Measurements from ENCODE around the gene CREB3L2. TPM values are rescaled to one million over a fixed set of nuclear protein-coding genes. Genes with fewer than 3 reads are reported as not detected.
"Not testable (repeated sequence)": the region's sequence is repeated elsewhere in the genome, so short reads cannot be mapped to it uniquely, and the experiment has no call there.

The CREB3L2 gene
- total RNA-seq, 4 donors from 2014 or later = 10.9 to 24.5 (median 14.1) TPM

DNA sequence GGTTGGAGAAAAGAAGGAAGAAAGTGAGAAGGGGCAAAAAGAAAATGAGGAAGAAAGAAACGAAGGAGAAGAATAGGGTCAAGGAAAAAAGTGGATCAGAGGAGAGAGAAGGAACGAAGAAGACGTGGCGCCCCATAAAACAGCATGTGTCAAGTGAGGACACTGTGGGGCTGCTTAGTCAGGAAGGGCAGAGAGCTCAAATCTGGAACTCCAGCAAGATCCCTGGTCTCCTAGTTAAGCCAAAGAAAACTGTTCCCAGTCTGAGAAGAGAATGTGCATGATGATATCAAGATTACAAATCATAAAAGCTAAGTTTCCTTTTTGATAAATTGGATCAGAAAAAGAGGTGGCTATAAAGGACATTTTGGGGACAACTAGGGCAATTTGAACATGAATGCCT is 33.0 kb downstream of the CREB3L2 start:
- DNase-seq (ENCODE audit: low spot score in 2 of 2) = no peak
- H3K4me3 ChIP-seq = no peak overlapping the region
- H3K4me1 ChIP-seq = peaks cover 32% of the 10 kb centered on the region
- no peak overlapping the region for H3K27ac ChIP-seq
- no peaks in the 10 kb centered on the region for H3K27me3 ChIP-seq
- H3K9me3 ChIP-seq = no peaks in the 10 kb centered on the region
- no peaks in the 10 kb centered on the region for H3K36me3 ChIP-seq
- WGBS = 71% methylated on average over 4 of the region's 4 CpGs
- no peak for TF ChIP-seq EP300 (IDR thresholded peaks at IDR 0.05)
- TF ChIP-seq POLR2AphosphoS5 (IDR thresholded peaks at IDR 0.05) = no peak
- no peak for TF ChIP-seq POLR2A (IDR thresholded peaks at IDR 0.05)
- TF ChIP-seq, protein P1, sequence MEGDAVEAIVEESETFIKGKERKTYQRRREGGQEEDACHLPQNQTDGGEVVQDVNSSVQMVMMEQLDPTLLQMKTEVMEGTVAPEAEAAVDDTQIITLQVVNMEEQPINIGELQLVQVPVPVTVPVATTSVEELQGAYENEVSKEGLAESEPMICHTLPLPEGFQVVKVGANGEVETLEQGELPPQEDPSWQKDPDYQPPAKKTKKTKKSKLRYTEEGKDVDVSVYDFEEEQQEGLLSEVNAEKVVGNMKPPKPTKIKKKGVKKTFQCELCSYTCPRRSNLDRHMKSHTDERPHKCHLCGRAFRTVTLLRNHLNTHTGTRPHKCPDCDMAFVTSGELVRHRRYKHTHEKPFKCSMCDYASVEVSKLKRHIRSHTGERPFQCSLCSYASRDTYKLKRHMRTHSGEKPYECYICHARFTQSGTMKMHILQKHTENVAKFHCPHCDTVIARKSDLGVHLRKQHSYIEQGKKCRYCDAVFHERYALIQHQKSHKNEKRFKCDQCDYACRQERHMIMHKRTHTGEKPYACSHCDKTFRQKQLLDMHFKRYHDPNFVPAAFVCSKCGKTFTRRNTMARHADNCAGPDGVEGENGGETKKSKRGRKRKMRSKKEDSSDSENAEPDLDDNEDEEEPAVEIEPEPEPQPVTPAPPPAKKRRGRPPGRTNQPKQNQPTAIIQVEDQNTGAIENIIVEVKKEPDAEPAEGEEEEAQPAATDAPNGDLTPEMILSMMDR (IDR thresholded peaks at IDR 0.05) = no peak

DNA sequence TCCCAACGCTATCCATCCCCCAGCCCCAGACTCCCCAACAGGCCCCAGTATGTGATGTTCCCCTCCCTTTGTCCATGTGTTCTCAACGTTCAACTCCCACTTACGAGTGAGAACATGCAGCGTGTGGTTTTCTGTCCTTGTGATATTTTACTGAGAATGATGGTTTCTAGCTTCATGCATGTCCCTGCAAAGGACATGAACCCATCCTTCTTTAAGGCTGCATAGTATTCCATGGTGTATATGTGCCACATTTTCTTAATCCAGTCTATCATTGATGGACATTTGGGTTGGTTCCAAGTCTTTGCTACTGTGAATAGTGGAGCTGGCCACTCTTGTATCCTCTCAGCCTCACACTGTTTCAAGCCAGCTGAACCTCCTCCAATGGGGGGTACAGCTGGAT is 33.5 kb downstream of the CREB3L2 start:
- H3K4me3 ChIP-seq; DNase-seq (ENCODE audit: low spot score in 2 of 2); H3K36me3 ChIP-seq; H3K9me3 ChIP-seq; H3K27ac ChIP-seq; H3K27me3 ChIP-seq: not testable (repeated sequence)
- WGBS = 93% methylated on average over 4 of the region's 4 CpGs
- peaks cover 33% of the 10 kb centered on the region for H3K4me1 ChIP-seq

DNA sequence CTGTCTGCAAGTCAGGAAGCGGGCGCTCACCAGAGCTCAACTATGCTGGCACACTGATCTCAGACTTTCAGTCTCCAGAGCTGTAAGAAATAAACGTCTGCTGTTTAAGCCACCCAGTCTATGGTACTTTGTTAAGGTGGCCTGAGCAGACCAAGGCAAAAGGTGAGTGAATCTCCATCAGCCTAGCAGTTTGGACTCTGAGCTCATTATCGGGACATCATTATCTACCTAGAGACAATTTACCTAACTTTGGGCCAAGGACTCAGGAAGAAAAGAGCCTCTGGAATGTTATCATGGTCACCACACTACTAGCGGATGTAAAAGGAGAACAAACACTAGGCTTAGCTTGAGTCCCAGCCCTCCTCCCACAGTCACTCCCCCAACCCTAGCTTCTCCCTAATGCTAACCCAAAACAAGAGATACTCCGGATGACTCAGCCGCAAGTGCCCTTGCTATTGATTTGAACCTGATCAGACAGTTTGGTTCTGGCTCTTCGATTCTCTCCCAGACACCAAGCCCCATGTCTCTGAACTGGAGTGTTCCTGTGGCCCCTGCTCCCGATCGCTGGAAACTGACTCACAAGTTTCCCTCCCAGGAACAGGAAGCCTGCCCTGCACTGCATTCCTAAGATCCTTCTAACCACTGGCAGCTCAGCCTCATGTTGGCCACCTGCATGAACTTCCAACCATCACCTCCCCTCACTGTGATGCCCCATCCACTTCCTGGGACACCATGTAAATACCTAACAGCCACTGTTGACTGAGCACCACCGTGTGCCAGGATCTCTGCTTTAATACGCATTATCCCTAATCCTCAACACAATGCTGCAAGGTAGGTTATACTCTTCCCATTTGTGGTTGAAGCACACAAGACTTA is 34.5 kb downstream of the CREB3L2 start:
- H3K9me3 ChIP-seq = no peaks in the 10 kb centered on the region
- peaks cover 39% of the 10 kb centered on the region for H3K4me1 ChIP-seq
- no peak overlapping the region for H3K27ac ChIP-seq
- DNase-seq (ENCODE audit: low spot score in 2 of 2) = no peak
- no peaks in the 10 kb centered on the region for H3K27me3 ChIP-seq
- no peak overlapping the region for H3K4me3 ChIP-seq
- no peak for TF ChIP-seq POLR2AphosphoS5 (IDR thresholded peaks at IDR 0.05)
- H3K36me3 ChIP-seq = no peaks in the 10 kb centered on the region
- 83% methylated on average over 12 of the region's 12 CpGs for WGBS

DNA sequence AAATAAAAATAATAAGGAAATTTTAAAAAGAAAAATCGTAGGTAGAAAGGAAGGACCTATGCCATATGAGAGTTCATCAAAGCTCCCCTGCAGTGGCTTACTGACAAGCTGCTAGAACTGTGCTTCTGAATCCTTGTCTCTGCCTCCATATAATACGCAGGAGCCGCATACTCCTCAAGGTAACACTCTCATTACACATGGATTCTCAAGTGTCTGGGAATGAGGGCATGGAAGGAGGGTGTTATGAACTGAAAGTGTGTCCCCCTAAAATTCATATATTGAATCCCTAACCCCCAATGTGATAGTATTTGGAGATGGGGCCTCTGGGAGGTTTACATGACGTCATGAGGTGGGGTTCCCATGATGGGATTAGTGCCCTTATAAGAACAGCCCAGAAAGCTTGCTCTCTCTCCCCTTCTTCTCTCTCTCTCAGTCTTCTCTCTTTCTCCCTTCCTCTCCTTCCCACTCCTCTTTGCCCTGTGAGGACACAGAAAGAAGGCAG is 35.2 kb downstream of the CREB3L2 start:
- Histone ChIP-seq H3K36me3 (no peaks in the 10 kb centered on the region), H3K9me3 (no peaks in the 10 kb centered on the region), H3K27me3 (no peaks in the 10 kb centered on the region), H3K27ac (no peak overlapping the region), H3K4me1 (peaks cover 40% of the 10 kb centered on the region), H3K4me3 (no peak overlapping the region)
- DNase-seq (ENCODE audit: low spot score in 2 of 2) = no peak
- WGBS = 68% methylated on average over 4 of the region's 4 CpGs
- TF ChIP-seq POLR2AphosphoS5 (IDR thresholded peaks at IDR 0.05) (no peak), EP300 (IDR thresholded peaks at IDR 0.05) (no peak), POLR2A (IDR thresholded peaks at IDR 0.05) (no peak)
- TF ChIP-seq, protein P1 (IDR thresholded peaks at IDR 0.05) = no peak

DNA sequence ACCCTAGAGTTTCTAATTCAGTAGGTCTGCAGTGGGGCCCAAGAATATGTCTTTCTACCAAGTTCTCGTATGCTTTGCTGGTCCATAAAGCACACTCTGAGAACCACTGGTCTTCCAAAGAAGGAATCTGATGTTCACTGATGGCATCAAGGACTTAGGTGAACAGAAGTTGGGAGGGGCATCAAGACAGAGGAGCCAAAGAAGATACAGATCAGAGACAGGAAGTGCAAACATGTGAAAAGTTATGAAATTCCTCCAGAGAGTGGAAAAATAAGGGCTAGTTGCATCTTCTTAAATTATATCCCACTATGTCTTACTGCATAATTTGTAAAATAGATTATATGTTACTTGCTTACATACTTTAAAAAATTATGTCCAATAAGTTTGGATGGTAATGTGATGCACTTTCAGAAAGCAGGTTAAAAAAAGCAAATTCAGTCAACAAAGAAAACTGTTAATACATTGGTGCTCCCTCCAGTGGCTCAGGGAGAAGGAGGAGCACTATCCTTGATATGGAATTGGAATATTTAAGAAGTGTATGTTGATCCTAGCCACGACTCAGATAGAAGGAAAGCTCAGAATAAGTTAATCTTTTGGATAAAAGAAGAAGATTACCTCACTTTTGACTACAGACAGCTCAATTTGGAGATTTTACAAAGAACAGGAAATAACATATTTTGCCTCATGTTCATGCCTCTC is 35.8 kb downstream of the CREB3L2 start:
- H3K36me3 ChIP-seq = no peaks in the 10 kb centered on the region
- WGBS = 62% methylated on average over 2 of the region's 2 CpGs
- no peak overlapping the region for H3K27ac ChIP-seq
- H3K4me1 ChIP-seq = peaks cover 43% of the 10 kb centered on the region
- no peaks in the 10 kb centered on the region for H3K27me3 ChIP-seq
- H3K4me3 ChIP-seq = no peak overlapping the region
- TF ChIP-seq, protein P1 (IDR thresholded peaks at IDR 0.05) = no peak
- no peak for TF ChIP-seq POLR2A (IDR thresholded peaks at IDR 0.05)
- no peak for TF ChIP-seq POLR2AphosphoS5 (IDR thresholded peaks at IDR 0.05)
- TF ChIP-seq EP300 (IDR thresholded peaks at IDR 0.05) = no peak
- no peak for DNase-seq (ENCODE audit: low spot score in 2 of 2)
- H3K9me3 ChIP-seq = no peaks in the 10 kb centered on the region

Measured in suprapubic skin (tissue), 4 donors.